Islet precursor cell (in vitro differentiated cells): ENCODE results near the gene SLC25A29.
"Not testable (repeated sequence)": the region's sequence is repeated elsewhere in the genome, so short reads cannot be mapped to it uniquely, and the experiment has no call there.

Experiments
- DNase-seq: peaks from one replicate; pipeline ENCODE4 v3.0.0-alpha.2; 2018

SLC25A29 gene

GRCh38 chr14:100306101-100306997, at the start of gene SLC25A29:
TSS of gene SLC25A29 (minus strand) at chr14:100306444. CDS start at chr14:100306232, 212 bp downstream.
- peak; percentile 92 for DNase-seq

GRCh38 chr14:100350986-100351385, 44.7 kb upstream of the SLC25A29 start:
- peak; percentile 7 for DNase-seq

GRCh38 chr14:100350276-100350926, 44.2 kb upstream of the SLC25A29 start:
- peak; percentile 7 for DNase-seq

- peak; percentile 36 for DNase-seq
Observed at GRCh38 chr14:100348784-100349685, 42.8 kb upstream of the SLC25A29 start.

- DNase-seq = peak; percentile 40
Observed at GRCh38 chr14:100348253-100348729, 42.0 kb upstream of the SLC25A29 start.

- peak; percentile 27 for DNase-seq
Observed at GRCh38 chr14:100346306-100347091, 40.3 kb upstream of the SLC25A29 start.

- peak; percentile 28 for DNase-seq
Observed at GRCh38 chr14:100345711-100346110, 39.5 kb upstream of the SLC25A29 start.

GRCh38 chr14:100344657-100345056, 38.4 kb upstream of the SLC25A29 start:
- not testable (repeated sequence) for DNase-seq

GRCh38 chr14:100342826-100343225, 36.6 kb upstream of the SLC25A29 start:
- DNase-seq = not testable (repeated sequence)

GRCh38 chr14:100342195-100342594, 36.0 kb upstream of the SLC25A29 start:
- DNase-seq = peak; percentile 28

- DNase-seq = peak; percentile 63
Observed at GRCh38 chr14:100341301-100342031, 35.2 kb upstream of the SLC25A29 start.

GRCh38 chr14:100340423-100340813, 34.2 kb upstream of the SLC25A29 start:
- peak; percentile 12 for DNase-seq

GRCh38 chr14:100339766-100340422, 33.6 kb upstream of the SLC25A29 start:
- peak; percentile 30 for DNase-seq

GRCh38 chr14:100336618-100337530, 30.6 kb upstream of the SLC25A29 start:
- DNase-seq = peak; percentile 30

- peak; percentile 39 for DNase-seq
Observed at GRCh38 chr14:100334904-100335303, 28.7 kb upstream of the SLC25A29 start.

GRCh38 chr14:100333827-100334226, 27.6 kb upstream of the SLC25A29 start:
- peak; percentile 33 for DNase-seq

- no peak for DNase-seq
Observed at GRCh38 chr14:100333311-100333710, 27.1 kb upstream of the SLC25A29 start.

GRCh38 chr14:100332797-100333196, 26.6 kb upstream of the SLC25A29 start:
- DNase-seq = no peak

- no peak for DNase-seq
Observed at GRCh38 chr14:100332071-100332639, 25.9 kb upstream of the SLC25A29 start.
